Stimulated activated memory B cell treated with anti-CD40 and anti-IgM and Interleukin-4, amounts not matched to agents 10 μg/mL and 1 μg/mL and 100 μg/mL, for 72 hours (primary cell): ENCODE results near the gene PHACTR4.
"Not testable (repeated sequence)": the region's sequence is repeated elsewhere in the genome, so short reads cannot be mapped to it uniquely, and the experiment has no call there.

Experiments
- ATAC-seq: fragments of 150-1000 bp; cut with Tn5 transposase; 2 replicates; pipeline ENCODE4 v1.10.0; 2021
- H3K27ac Mint-ChIP-seq: one replicate; pipeline ENCODE4 v1.8.0; 2022; ENCODE audit warnings: mild to moderate bottlenecking, mixed read lengths
- H3K27me3 Mint-ChIP-seq: one replicate; pipeline ENCODE4 v1.8.0; 2022; ENCODE audit warnings: mixed read lengths
- H3K36me3 Mint-ChIP-seq: one replicate; pipeline ENCODE4 v1.8.0; 2022; ENCODE audit warnings: mixed read lengths
- H3K4me1 Mint-ChIP-seq: one replicate; pipeline ENCODE4 v1.8.0; 2022; ENCODE audit warnings: mixed read lengths
- H3K4me3 Mint-ChIP-seq: one replicate; pipeline ENCODE4 v1.8.0; 2022; ENCODE audit warnings: mild to moderate bottlenecking, moderate library complexity, mixed read lengths
- H3K9me3 Mint-ChIP-seq: one replicate; pipeline ENCODE4 v1.8.0; 2022; ENCODE audit warnings: mixed read lengths

Gene PHACTR4

DNA sequence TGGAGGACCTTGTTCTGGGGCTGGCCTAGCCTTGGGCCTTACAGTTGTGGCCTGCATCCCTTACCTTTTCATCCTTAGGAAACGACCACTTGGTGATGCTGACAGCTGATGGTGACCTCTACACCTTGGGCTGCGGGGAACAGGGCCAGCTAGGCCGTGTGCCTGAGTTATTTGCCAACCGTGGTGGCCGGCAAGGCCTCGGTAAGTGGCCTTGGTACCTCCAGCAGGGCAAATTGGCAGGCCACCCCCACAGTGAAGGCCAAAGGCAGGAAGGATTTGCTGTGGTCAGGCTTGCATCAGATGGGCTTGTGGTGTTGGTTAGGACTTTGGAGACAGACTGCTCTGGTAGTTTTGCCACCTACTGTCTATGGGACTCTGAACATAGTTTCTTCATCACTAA is 165.6 kb downstream of the PHACTR4 start:
- Mint-ChIP-seq H3K27ac (no peak overlapping the region), H3K9me3 (no peaks in the 10 kb centered on the region), H3K4me1 (no peaks in the 10 kb centered on the region), H3K4me3 (no peak overlapping the region), H3K27me3 (no peaks in the 10 kb centered on the region), H3K36me3 (peaks cover 63% of the 10 kb centered on the region)
- ATAC-seq = no peak

DNA sequence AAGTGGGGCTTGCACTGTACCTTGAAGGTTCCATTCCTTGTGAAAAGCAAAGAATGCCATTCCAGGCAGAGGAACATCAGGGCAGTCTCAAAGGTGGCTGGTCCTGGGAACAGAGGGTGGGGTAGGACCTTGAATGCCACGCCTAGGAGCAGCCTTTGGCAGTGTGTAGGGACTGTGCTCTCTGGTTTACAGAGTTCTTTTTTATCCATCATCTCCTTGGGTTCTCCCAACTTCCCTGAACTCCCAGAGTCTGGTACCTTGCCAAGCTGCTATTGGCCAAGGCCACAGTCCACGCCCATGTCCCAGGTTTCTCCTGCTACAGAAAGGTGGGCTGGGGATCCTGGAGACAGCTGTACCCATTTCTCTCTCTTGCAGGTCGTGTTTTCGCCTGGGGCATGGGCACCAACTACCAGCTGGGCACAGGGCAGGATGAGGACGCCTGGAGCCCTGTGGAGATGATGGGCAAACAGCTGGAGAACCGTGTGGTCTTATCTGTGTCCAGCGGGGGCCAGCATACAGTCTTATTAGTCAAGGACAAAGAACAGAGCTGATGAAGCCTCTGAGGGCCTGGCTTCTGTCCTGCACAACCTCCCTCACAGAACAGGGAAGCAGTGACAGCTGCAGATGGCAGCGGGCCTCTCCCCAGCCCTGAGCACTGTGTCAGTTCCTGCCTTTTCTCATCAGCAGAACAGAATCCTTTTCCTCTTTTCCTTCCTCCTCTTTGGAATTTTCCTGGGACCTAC is 168.1 kb downstream of the PHACTR4 start:
- ATAC-seq = no peak
- no peaks in the 10 kb centered on the region for H3K9me3 Mint-ChIP-seq
- H3K27me3 Mint-ChIP-seq = no peaks in the 10 kb centered on the region
- peaks cover 43% of the 10 kb centered on the region for H3K36me3 Mint-ChIP-seq
- H3K27ac Mint-ChIP-seq = no peak overlapping the region
- H3K4me3 Mint-ChIP-seq = no peak overlapping the region
- H3K4me1 Mint-ChIP-seq = no peaks in the 10 kb centered on the region

DNA sequence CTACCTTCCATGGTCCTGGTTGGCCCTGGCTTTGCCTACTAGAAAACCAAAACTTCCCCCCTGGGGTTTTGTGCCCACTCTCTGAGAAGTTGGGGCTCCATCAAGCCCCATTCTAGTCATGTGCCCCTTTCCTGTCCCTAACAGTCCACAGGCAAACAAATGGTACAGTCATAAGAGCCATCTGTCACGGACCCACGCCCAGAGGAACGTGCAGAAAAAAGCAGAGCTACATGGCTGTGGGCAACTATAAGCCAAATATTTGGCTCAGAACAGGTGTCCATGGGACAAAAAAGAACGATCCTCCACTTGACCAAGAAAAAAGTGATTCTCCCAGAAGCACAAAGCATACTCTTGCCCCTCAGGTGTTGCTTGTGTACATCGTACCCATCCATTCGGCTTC is 168.7 kb downstream of the PHACTR4 start:
- H3K27me3 Mint-ChIP-seq = no peaks in the 10 kb centered on the region
- no peaks in the 10 kb centered on the region for H3K4me1 Mint-ChIP-seq
- ATAC-seq = no peak
- peaks cover 40% of the 10 kb centered on the region for H3K36me3 Mint-ChIP-seq
- no peaks in the 10 kb centered on the region for H3K9me3 Mint-ChIP-seq
- H3K4me3 Mint-ChIP-seq = no peak overlapping the region
- H3K27ac Mint-ChIP-seq = no peak overlapping the region

DNA sequence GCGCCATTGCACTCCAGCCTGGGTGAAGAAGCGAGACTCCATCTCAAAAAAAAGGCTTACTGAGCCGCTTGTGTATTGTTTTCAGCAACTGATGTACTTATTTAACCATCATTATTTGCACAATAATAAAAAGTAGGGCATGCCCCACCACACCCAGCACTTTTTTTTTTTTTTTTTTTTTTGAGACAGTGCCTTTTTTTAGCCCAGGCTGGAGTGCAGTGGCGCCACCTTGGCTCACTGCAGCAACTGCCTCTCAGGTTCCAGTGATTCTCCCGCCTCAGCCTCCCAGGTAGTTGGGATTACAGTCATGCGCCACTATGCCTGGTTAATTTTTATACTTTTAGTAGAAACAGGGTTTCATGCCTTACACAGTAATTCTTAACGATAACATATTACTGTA is 171.1 kb downstream of the PHACTR4 start:
- Mint-ChIP-seq H3K27ac (no peak overlapping the region), H3K4me3 (no peak overlapping the region), H3K27me3 (no peaks in the 10 kb centered on the region), H3K4me1 (no peaks in the 10 kb centered on the region), H3K9me3 (no peaks in the 10 kb centered on the region), H3K36me3 (peaks cover 28% of the 10 kb centered on the region)
- no peak for ATAC-seq

DNA sequence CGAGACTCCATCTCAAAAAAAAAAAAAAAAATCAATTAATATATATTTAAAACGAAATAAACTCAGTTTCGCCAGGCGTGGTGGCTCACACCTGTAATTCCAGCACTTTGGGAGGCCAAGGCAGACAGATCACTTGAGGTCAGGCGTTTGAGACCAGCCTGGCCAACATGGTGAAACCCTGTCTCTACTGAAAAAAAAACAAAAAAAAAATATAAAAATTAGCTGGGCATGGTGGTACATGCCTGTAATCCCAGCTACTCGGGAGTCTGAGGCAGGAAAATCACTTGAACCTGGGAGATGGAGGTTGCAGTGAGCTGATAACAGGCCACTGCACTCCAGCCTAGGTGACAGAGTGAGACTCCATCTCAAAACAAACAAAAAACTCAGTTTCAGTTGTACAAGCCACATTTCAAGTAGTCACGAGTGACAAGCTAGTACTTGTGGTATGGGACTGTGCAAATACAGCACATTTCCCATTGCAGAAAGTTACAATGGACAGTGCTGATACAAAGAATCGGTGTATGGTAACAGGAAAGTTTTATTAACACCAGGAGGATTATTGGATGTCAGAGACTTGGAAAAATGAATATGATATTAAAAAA is 172.0 kb downstream of the PHACTR4 start:
- peaks cover 19% of the 10 kb centered on the region for H3K36me3 Mint-ChIP-seq
- not testable (repeated sequence) for H3K9me3 Mint-ChIP-seq, H3K4me1 Mint-ChIP-seq

DNA sequence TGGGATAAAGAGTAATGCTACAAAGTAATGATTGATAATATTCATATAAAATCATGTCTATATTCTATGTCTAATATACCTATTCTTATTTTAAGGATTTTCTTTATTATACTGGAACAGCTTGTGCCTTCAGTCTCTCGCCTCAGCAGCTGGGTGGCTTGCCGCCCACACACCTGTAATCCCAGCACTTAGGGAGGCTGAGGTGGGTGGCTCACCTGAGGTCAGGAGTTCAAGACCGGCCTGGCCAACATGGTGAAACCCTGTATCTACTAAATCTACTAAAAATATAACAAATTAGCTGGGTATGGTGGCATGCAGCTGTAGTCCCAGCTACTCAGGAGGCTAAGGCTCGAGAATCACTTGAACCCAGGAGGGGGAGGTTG is 175.7 kb downstream of the PHACTR4 start:
- H3K4me1 Mint-ChIP-seq = no peaks in the 10 kb centered on the region
- no peaks in the 10 kb centered on the region for H3K36me3 Mint-ChIP-seq
- no peak overlapping the region for H3K4me3 Mint-ChIP-seq
- no peak overlapping the region for H3K27ac Mint-ChIP-seq
- H3K9me3 Mint-ChIP-seq = no peaks in the 10 kb centered on the region
- ATAC-seq = no peak
- no peaks in the 10 kb centered on the region for H3K27me3 Mint-ChIP-seq

More for the DNA sequence above, 172.0 kb downstream of the PHACTR4 start:
- H3K27me3 Mint-ChIP-seq, H3K4me3 Mint-ChIP-seq, H3K27ac Mint-ChIP-seq, ATAC-seq: not testable (repeated sequence)

DNA sequence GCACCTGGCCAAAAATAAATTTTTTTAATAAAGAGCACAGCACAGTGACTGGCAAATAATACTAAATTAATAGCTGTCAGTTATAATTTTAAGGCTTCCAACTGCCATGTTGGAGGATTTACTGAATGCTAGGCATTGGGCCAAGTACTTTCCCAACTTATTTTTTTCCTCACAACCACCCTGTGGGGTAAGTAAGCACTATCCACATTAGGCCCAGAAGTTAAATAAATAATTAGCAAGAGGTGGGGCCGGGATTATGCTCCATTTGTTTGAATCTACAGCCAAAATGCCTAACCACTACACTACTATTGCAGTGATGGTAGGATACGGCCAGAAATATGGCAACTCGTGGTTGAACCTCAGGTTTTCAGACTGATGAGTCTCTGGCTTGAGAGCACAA is 178.8 kb downstream of the PHACTR4 start:
- no peaks in the 10 kb centered on the region for H3K36me3 Mint-ChIP-seq
- H3K27me3 Mint-ChIP-seq = no peaks in the 10 kb centered on the region
- ATAC-seq = no peak
- no peak overlapping the region for H3K27ac Mint-ChIP-seq
- H3K4me3 Mint-ChIP-seq = no peak overlapping the region
- no peaks in the 10 kb centered on the region for H3K9me3 Mint-ChIP-seq
- H3K4me1 Mint-ChIP-seq = peaks cover 4% of the 10 kb centered on the region
